Measurements from ENCODE around the gene TOPAZ1.
"Not testable (repeated sequence)": the region's sequence is repeated elsewhere in the genome, so short reads cannot be mapped to it uniquely, and the experiment has no call there.

Gene TOPAZ1

GRCh38 chr3:44339181-44340057 is 97.7 kb downstream of the TOPAZ1 start:
- peak; percentile 12 for DNase-seq (ENCODE audit: low read depth, low spot score)
- no peak for TF ChIP-seq CTCF (IDR thresholded peaks at IDR 0.05; ENCODE audit: low read depth, low read length)
- in situ Hi-C loops (cut with HindIII; ENCODE audit: low sequenced_read_pairs) = no loop called here
- H3K4me3 ChIP-seq (ENCODE audit: low read depth, low read length) = peak overlapping the region; percentile 72

GRCh38 chr3:44340058-44340395 is 98.3 kb downstream of the TOPAZ1 start:
- DNase-seq (ENCODE audit: low read depth, low spot score) = no peak
- no peak overlapping the region for H3K4me3 ChIP-seq (ENCODE audit: low read depth, low read length)
- in situ Hi-C loops (cut with HindIII; ENCODE audit: low sequenced_read_pairs) = no loop called here
- no peak for TF ChIP-seq CTCF (IDR thresholded peaks at IDR 0.05; ENCODE audit: low read depth, low read length)

GRCh38 chr3:44342176-44342790 is 100.6 kb downstream of the TOPAZ1 start:
- DNase-seq (ENCODE audit: low read depth, low spot score) = peak; percentile 78
- in situ Hi-C loops (cut with HindIII; ENCODE audit: low sequenced_read_pairs) = no loop called here
- no peak overlapping the region for H3K4me3 ChIP-seq (ENCODE audit: low read depth, low read length)
- no peak for TF ChIP-seq CTCF (IDR thresholded peaks at IDR 0.05; ENCODE audit: low read depth, low read length)

GRCh38 chr3:44343421-44343820 is 101.7 kb downstream of the TOPAZ1 start:
- in situ Hi-C loops (cut with HindIII; ENCODE audit: low sequenced_read_pairs) = no loop called here
- no peak for DNase-seq (ENCODE audit: low read depth, low spot score)
- no peak for TF ChIP-seq CTCF (IDR thresholded peaks at IDR 0.05; ENCODE audit: low read depth, low read length)
- no peak overlapping the region for H3K4me3 ChIP-seq (ENCODE audit: low read depth, low read length)

- H3K4me3 ChIP-seq (ENCODE audit: low read depth, low read length); DNase-seq (ENCODE audit: low read depth, low spot score); in situ Hi-C loops (cut with HindIII; ENCODE audit: low sequenced_read_pairs): not testable (repeated sequence)
Measured at GRCh38 chr3:44346590-44346989, 104.9 kb downstream of the TOPAZ1 start.

- H3K4me3 ChIP-seq (ENCODE audit: low read depth, low read length) = no peak overlapping the region
- DNase-seq (ENCODE audit: low read depth, low spot score) = no peak
- in situ Hi-C loops (cut with HindIII; ENCODE audit: low sequenced_read_pairs) = no loop called here
- no peak for TF ChIP-seq CTCF (IDR thresholded peaks at IDR 0.05; ENCODE audit: low read depth, low read length)
Measured at GRCh38 chr3:44348993-44349392, 107.3 kb downstream of the TOPAZ1 start.

GRCh38 chr3:44353355-44353924 is 111.8 kb downstream of the TOPAZ1 start:
- in situ Hi-C loops (cut with HindIII; ENCODE audit: low sequenced_read_pairs) = no loop called here
- no peak for TF ChIP-seq CTCF (IDR thresholded peaks at IDR 0.05; ENCODE audit: low read depth, low read length)
- DNase-seq (ENCODE audit: low read depth, low spot score) = no peak
- no peak overlapping the region for H3K4me3 ChIP-seq (ENCODE audit: low read depth, low read length)
